K562 (cell line): ENCODE results near the gene ZSCAN25. TPM values are rescaled to one million over a fixed set of nuclear protein-coding genes. Genes with fewer than 3 reads are reported as not detected.

ENCODE experiments used
- BCL6 ChIP-seq: fragments of 250-450 bp; sonication (Bioruptor Pico); IDR thresholded peaks from 2 replicates; pipeline ENCODE4 v1.4.0; 2020
- CHCHD3 ChIP-seq: fragments of 250-450 bp; sonication (Bioruptor Pico); IDR thresholded peaks from 2 replicates; pipeline ENCODE4 v2.1.2; 2022; ENCODE audit warnings: mild to moderate bottlenecking
- EP300 ChIP-seq: IDR thresholded peaks from 2 replicates; pipeline ENCODE4 v1.6.1; 2012; ENCODE audit warnings: low read length, improper control_type of control experiment
- ESRRA ChIP-seq: fragments of 450-650 bp; IDR thresholded peaks from 2 replicates; pipeline ENCODE4 v1.6.1; 2014; ENCODE audit warnings: low read depth, mild to moderate bottlenecking, moderate library complexity, borderline replicate concordance
- FOSL1 ChIP-seq: fragments of 200-800 bp; sonication (Bioruptor generic); conservative IDR thresholded peaks from 2 replicates; pipeline ENCODE4 v1.6.1; 2016; ENCODE audit warnings: missing genetic modification characterization, missing compliant biosample characterization
- HDAC1 ChIP-seq, 2 experiments: fragments of 450-650 bp; IDR thresholded peaks; 2 replicates each; pipeline ENCODE4 v1.6.1; 2016 to 2017; ENCODE audit warnings: inconsistent platforms in 1 of 2, mild to moderate bottlenecking in 1 of 2, moderate library complexity in 1 of 2
- JUN ChIP-seq, 2 experiments: sonication (generic) in 1 of 2; formaldehyde crosslinking in 1 of 2; IDR thresholded peaks; 2 replicates each; pipeline versions ENCODE4 v1.6.1 to v1.8.0; 2012 to 2022; ENCODE audit warnings: borderline replicate concordance in 2 of 2, mild to moderate bottlenecking in 2 of 2, improper control_type of control experiment in 1 of 2, low read depth in 1 of 2, low read length in 1 of 2, missing genetic modification reagents in 1 of 2
- KDM1A ChIP-seq, 2 experiments: fragments of 450-650 bp; IDR thresholded peaks; 2 replicates each; pipeline ENCODE4 v1.6.1; 2016; ENCODE audit warnings: mild to moderate bottlenecking in 2 of 2
- MAZ ChIP-seq, 2 experiments: fragments of 450-650 bp in 1 of 2; sonication (generic) in 1 of 2; formaldehyde crosslinking; IDR thresholded peaks in 1 of 2; conservative IDR thresholded peaks in 1 of 2; 2 replicates each; pipeline versions ENCODE4 v1.4.0 to v1.5.0; 2020; ENCODE audit warnings: mild to moderate bottlenecking in 1 of 2, missing genetic modification reagents in 1 of 2
- MCM5 ChIP-seq: fragments of 450-650 bp; IDR thresholded peaks from 2 replicates; pipeline ENCODE4 v1.6.1; 2016; ENCODE audit warnings: low read depth
- MTA3 ChIP-seq: fragments of 450-650 bp; formaldehyde crosslinking; IDR thresholded peaks from 2 replicates; pipeline ENCODE4 v1.6.1; 2017; ENCODE audit warnings: mild to moderate bottlenecking, borderline replicate concordance
- NRF1 ChIP-seq, 2 experiments: fragments of 450-650 bp; IDR thresholded peaks in 1 of 2; conservative IDR thresholded peaks in 1 of 2; 2 replicates each; pipeline ENCODE4 v1.6.1; 2014; ENCODE audit warnings: mild to moderate bottlenecking in 2 of 2
- OTX1 ChIP-seq: fragments of 450-650 bp; formaldehyde crosslinking; IDR thresholded peaks from 2 replicates; pipeline ENCODE4 v1.4.0; 2022; ENCODE audit warnings: mild to moderate bottlenecking
- PHF8 ChIP-seq: fragments of 200-600 bp; sonication (generic); IDR thresholded peaks from 2 replicates; pipeline ENCODE4 v1.6.1; 2012; ENCODE audit warnings: mixed run types, mild to moderate bottlenecking, inconsistent platforms, low read length, moderate library complexity, borderline replicate concordance
- PHTF2 ChIP-seq: fragments of 250-450 bp; sonication (Bioruptor Pico); IDR thresholded peaks from 2 replicates; pipeline ENCODE4 v1.5.0; 2021; ENCODE audit warnings: mild to moderate bottlenecking
- SMARCC2 ChIP-seq: fragments of 450-650 bp; IDR thresholded peaks from 2 replicates; pipeline ENCODE4 v1.6.1; 2017; ENCODE audit warnings: antibody characterized with exemption, moderate library complexity, mild to moderate bottlenecking, low read depth
- STAT5A ChIP-seq: IDR thresholded peaks from 2 replicates; pipeline ENCODE4 v1.6.1; 2012; ENCODE audit warnings: low read length, inconsistent platforms, borderline replicate concordance
- polyA plus RNA-seq, 8 experiments: library from polyadenylated mRNA; depleted of rRNA in 4 of 8; stranded (reverse) in 5 of 8; unstranded in 3 of 8; fragments of >200 nt; fragmentation: Nextera tagmentation in 2 of 8; fragmentation: Illumina TruSeq in 1 of 8; extraction: Ambion mirVana in 2 of 8; extraction: Trizol in 1 of 8; gene quantifications; 2 replicates each; pipeline versions ENCODE4 v1.2.1 to v1.2.3, GENCODE V29; 2011 to 2014; ENCODE audit warnings: inconsistent platforms in 1 of 8, missing spikeins in 1 of 8
- total RNA-seq, 7 experiments: library from RNA; depleted of rRNA in 6 of 7; stranded (reverse); fragments of >200 nt in 6 of 7; fragmentation: Illumina TruSeq in 2 of 7; extraction: Trizol in 2 of 7; gene quantifications; 2 replicates each; pipeline versions ENCODE4 v1.2.1 to v1.2.3, GENCODE V29; 2011 to 2021; ENCODE audit warnings: low replicate concordance in 1 of 7
- TF ChIP-seq, protein P1 (sequence below): fragments of 450-650 bp; IDR thresholded peaks from 2 replicates; pipeline ENCODE4 v1.7.1; 2018; ENCODE audit warnings: mild to moderate bottlenecking, low read depth; ENCODE audit not compliant: partially characterized antibody
- TF ChIP-seq, protein P2 (sequence below): fragments of 450-650 bp; IDR thresholded peaks from 2 replicates; pipeline ENCODE4 v1.6.1; 2016
- TF ChIP-seq, protein P3 (sequence below): sonication (generic); formaldehyde crosslinking; IDR thresholded peaks from 2 replicates; pipeline ENCODE4 v1.8.0; 2022; ENCODE audit warnings: mild to moderate bottlenecking, missing genetic modification reagents, borderline replicate concordance
- TF ChIP-seq, protein P4 (sequence below): fragments of 200-800 bp; sonication (Bioruptor generic); IDR thresholded peaks from 2 replicates; pipeline ENCODE4 v1.6.1; 2017; ENCODE audit warnings: missing genetic modification characterization, missing compliant biosample characterization

The ZSCAN25 gene
- total and polyA plus RNA-seq, 9 of the 15 experiments (the other 6 are each of a cell fraction or from before 2014, with no cell fraction given): 0.94 to 18.4 (median 12.8) TPM

DNA sequence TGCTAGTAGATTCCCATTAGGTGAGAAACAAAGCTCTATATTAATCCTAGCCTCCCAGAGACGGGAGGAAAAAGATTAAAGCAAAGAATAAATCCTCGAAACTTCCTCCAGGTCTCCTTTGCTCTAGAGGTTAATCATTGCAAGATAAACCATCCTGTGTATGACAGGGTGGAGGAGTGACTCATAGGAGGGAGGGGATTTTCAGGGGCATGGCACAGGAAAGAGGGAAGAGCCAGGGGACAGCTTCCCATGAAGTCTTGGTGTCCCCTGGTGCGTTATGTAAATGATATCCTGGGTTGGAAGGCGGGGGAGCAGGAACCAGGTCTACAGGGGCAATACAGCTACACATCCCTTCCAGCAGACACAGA, 62.3 kb downstream of the ZSCAN25 start (continued):
- TF ChIP-seq FOSL1 (tag) (peak; percentile 93), NRF1 (conservative IDR thresholded peaks at IDR 0.05 in 1 of 2, IDR thresholded peaks at IDR 0.05 in 1 of 2) (0 out of 4 replicates have a peak, but pooled peaks of 1 of the 2 experiments have one; percentile 5), STAT5A (no peak), EP300 (peak; percentile 45; the same call in 1 of the 2 replicates), KDM1A (IDR thresholded peaks at IDR 0.05) (peak; percentile 77 to 79), MCM5 (no peak), ESRRA (peak; percentile 31; the same call in 1 of the 2 replicates), HDAC1 (IDR thresholded peaks at IDR 0.05) (peak in 1 of 2 experiments; percentile 53; a peak in 2 of 4 replicates), OTX1 (CRISPR knock-in tag) (0 out of 2 replicates have a peak, but pooled peaks have one; percentile 27), SMARCC2 (peak; percentile 60; the same call in 1 of the 2 replicates), BCL6 (CRISPR knock-in tag) (no peak), PHF8 (0 out of 2 replicates have a peak, but pooled peaks have one; percentile 33), MAZ (CRISPR knock-in tag; conservative IDR thresholded peaks at IDR 0.05 in 1 of 2, IDR thresholded peaks at IDR 0.05 in 1 of 2) (peak in 1 of 2 experiments; percentile 11; a peak in 1 of 4 replicates), MTA3 (peak; percentile 58; the same call in 1 of the 2 replicates), CHCHD3 (no peak), JUN (IDR thresholded peaks at IDR 0.05; ENCODE audit: borderline replicate concordance, low read depth, low read length) (peak; percentile 93), JUN (CRISPR knock-in tag; IDR thresholded peaks at IDR 0.05; ENCODE audit: borderline replicate concordance) (no peak), PHTF2 (CRISPR knock-in tag) (no peak)
- TF ChIP-seq, protein P1, sequence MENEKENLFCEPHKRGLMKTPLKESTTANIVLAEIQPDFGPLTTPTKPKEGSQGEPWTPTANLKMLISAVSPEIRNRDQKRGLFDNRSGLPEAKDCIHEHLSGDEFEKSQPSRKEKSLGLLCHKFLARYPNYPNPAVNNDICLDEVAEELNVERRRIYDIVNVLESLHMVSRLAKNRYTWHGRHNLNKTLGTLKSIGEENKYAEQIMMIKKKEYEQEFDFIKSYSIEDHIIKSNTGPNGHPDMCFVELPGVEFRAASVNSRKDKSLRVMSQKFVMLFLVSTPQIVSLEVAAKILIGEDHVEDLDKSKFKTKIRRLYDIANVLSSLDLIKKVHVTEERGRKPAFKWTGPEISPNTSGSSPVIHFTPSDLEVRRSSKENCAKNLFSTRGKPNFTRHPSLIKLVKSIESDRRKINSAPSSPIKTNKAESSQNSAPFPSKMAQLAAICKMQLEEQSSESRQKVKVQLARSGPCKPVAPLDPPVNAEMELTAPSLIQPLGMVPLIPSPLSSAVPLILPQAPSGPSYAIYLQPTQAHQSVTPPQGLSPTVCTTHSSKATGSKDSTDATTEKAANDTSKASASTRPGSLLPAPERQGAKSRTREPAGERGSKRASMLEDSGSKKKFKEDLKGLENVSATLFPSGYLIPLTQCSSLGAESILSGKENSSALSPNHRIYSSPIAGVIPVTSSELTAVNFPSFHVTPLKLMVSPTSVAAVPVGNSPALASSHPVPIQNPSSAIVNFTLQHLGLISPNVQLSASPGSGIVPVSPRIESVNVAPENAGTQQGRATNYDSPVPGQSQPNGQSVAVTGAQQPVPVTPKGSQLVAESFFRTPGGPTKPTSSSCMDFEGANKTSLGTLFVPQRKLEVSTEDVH: peak; percentile 32
- TF ChIP-seq, protein P2, sequence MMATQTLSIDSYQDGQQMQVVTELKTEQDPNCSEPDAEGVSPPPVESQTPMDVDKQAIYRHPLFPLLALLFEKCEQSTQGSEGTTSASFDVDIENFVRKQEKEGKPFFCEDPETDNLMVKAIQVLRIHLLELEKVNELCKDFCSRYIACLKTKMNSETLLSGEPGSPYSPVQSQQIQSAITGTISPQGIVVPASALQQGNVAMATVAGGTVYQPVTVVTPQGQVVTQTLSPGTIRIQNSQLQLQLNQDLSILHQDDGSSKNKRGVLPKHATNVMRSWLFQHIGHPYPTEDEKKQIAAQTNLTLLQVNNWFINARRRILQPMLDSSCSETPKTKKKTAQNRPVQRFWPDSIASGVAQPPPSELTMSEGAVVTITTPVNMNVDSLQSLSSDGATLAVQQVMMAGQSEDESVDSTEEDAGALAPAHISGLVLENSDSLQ: peak; percentile 69
- TF ChIP-seq, protein P3, sequence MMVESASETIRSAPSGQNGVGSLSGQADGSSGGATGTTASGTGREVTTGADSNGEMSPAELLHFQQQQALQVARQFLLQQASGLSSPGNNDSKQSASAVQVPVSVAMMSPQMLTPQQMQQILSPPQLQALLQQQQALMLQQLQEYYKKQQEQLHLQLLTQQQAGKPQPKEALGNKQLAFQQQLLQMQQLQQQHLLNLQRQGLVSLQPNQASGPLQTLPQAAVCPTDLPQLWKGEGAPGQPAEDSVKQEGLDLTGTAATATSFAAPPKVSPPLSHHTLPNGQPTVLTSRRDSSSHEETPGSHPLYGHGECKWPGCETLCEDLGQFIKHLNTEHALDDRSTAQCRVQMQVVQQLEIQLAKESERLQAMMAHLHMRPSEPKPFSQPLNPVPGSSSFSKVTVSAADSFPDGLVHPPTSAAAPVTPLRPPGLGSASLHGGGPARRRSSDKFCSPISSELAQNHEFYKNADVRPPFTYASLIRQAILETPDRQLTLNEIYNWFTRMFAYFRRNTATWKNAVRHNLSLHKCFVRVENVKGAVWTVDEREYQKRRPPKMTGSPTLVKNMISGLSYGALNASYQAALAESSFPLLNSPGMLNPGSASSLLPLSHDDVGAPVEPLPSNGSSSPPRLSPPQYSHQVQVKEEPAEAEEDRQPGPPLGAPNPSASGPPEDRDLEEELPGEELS: no peak
- TF ChIP-seq, protein P4, sequence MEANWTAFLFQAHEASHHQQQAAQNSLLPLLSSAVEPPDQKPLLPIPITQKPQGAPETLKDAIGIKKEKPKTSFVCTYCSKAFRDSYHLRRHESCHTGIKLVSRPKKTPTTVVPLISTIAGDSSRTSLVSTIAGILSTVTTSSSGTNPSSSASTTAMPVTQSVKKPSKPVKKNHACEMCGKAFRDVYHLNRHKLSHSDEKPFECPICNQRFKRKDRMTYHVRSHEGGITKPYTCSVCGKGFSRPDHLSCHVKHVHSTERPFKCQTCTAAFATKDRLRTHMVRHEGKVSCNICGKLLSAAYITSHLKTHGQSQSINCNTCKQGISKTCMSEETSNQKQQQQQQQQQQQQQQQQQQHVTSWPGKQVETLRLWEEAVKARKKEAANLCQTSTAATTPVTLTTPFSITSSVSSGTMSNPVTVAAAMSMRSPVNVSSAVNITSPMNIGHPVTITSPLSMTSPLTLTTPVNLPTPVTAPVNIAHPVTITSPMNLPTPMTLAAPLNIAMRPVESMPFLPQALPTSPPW (CRISPR knock-in tag): peak; percentile 56; the same call in 1 of the 2 replicates
